Spleen (tissue), 11 donors: Measurements from ENCODE around the gene ARID1A. TPM values are rescaled to one million over a fixed set of nuclear protein-coding genes. Genes with fewer than 3 reads are reported as not detected.

Experiments used
- DNase-seq: peaks from one replicate; pipeline ENCODE4 v3.0.0-alpha.2; 2020
- H3K27ac ChIP-seq, 8 donors: fragments of 200-600 bp; sonication (generic) in 7 of 8; 1 replicate in 4 of 8; 2 replicates in 4 of 8; pipeline versions ENCODE4 v1.5.0 to v1.8.0; 2016 to 2021; ENCODE audit warnings: inconsistent platforms in 4 of 8, mild to moderate bottlenecking in 4 of 8, moderate library complexity in 1 of 8
- H3K27me3 ChIP-seq, 7 donors: fragments of 200-600 bp; sonication (generic) in 6 of 7; replicated peaks in 1 of 7; 1 replicate in 4 of 7; 2 replicates in 3 of 7; pipeline versions ENCODE4 v1.5.0 to v1.8.0; 2016 to 2021; ENCODE audit warnings: inconsistent platforms in 3 of 7, mild to moderate bottlenecking in 1 of 7
- H3K36me3 ChIP-seq, 6 donors: fragments of 200-600 bp; sonication (generic) in 5 of 6; 1 replicate in 4 of 6; 2 replicates in 2 of 6; pipeline versions ENCODE4 v1.5.0 to v1.8.0; 2016 to 2021; ENCODE audit warnings: inconsistent platforms in 2 of 6
- H3K4me1 ChIP-seq, 6 donors: fragments of 200-600 bp; sonication (generic) in 5 of 6; 1 replicate in 3 of 6; 2 replicates in 3 of 6; pipeline versions ENCODE4 v1.5.0 to v1.8.0; 2016 to 2021; ENCODE audit warnings: inconsistent platforms in 3 of 6
- H3K4me3 ChIP-seq, 8 donors: fragments of 200-600 bp; sonication (generic) in 7 of 8; 1 replicate in 4 of 8; 2 replicates in 4 of 8; pipeline versions ENCODE4 v1.5.0 to v1.8.0; 2016 to 2021; ENCODE audit warnings: inconsistent platforms in 4 of 8, mild to moderate bottlenecking in 4 of 8, moderate library complexity in 2 of 8
- H3K9me3 ChIP-seq, 8 donors: fragments of 200-600 bp; sonication (generic) in 7 of 8; 1 replicate in 4 of 8; 2 replicates in 4 of 8; pipeline versions ENCODE4 v1.5.0 to v1.8.0; 2016 to 2021; ENCODE audit warnings: inconsistent platforms in 4 of 8
- CTCF ChIP-seq, 11 experiments: fragments of 200-600 bp in 7 of 11; fragments of 450-650 bp in 4 of 11; sonication (generic) in 4 of 11; IDR thresholded peaks in 8 of 11; conservative IDR thresholded peaks in 3 of 11; 1 replicate in 7 of 11; 2 replicates in 4 of 11; pipeline versions ENCODE4 v1.4.0 to v1.8.0; 2016 to 2021; ENCODE audit warnings: antibody characterized with exemption in 11 of 11, inconsistent platforms in 4 of 11, mild to moderate bottlenecking in 1 of 11
- POLR2A ChIP-seq, 3 donors: fragments of 450-650 bp; IDR thresholded peaks; one replicate each; pipeline ENCODE4 v1.5.1; 2017; ENCODE audit warnings: antibody characterized with exemption in 3 of 3, mild to moderate bottlenecking in 1 of 3
- POLR2AphosphoS5 ChIP-seq, 3 donors: sonication (generic); formaldehyde crosslinking; IDR thresholded peaks; one replicate each; pipeline ENCODE4 v1.5.1; 2017; ENCODE audit warnings: antibody characterized with exemption in 3 of 3
- WGBS, 5 donors: extraction: QIAGEN DNeasy Blood & Tissue Kit in 3 of 5; methylation state at CpG; one replicate each; pipeline versions ENCODE4 v1.1.5 to v1.1.7; 2013 to 2018; 5-methylcytosine and 5-hydroxymethylcytosine counted together
- intact Hi-C: fragments of 100-400 bp; cut with DNase I; formaldehyde crosslinking; loops from one replicate; pipeline ENCODE4 v1.15.0; 2023; ENCODE audit warnings: low total_unique reads
- polyA plus RNA-seq, 3 donors: library from polyadenylated mRNA; stranded (reverse); fragments of 200-250 nt; gene quantifications; one replicate each; pipeline ENCODE4 v1.2.1, GENCODE V29; 2013
- total RNA-seq, 7 donors: library from RNA; depleted of rRNA in 3 of 7; stranded (reverse); fragments of >200 nt in 3 of 7; fragmentation: NEBNext Ultra II Directional in 4 of 7; extraction: Animal tissue kit (Norgen Biotek cat#: 25700) in 4 of 7; gene quantifications; one replicate each; pipeline versions ENCODE4 v1.1.0 to v1.2.1, GENCODE V29; 2016 to 2021
- donor health status: healthy with polysubstance abuse.
- donor health status: DM: no; HTN: no; CAD: no; lungs with moderate emphysema.
- donor health status: DM: no; HTN: no; CAD: no.
- donor health status: Bipolar disorder and iron deficiency.
- donor health status: healthy.
- donor health status: DM: no; HTN: no; CAD: no.
- donor health status: DM: yes; HTN: yes; CAD: no.

Gene ARID1A
- total and polyA plus RNA-seq, 10 donors: 9.8 to 121 (median 91.8) TPM

- no peak for DNase-seq
- H3K9me3 ChIP-seq: no peaks in the 10 kb centered on the region
- intact Hi-C loops: no loop called here
- H3K4me3 ChIP-seq: no peak overlapping the region
- peak overlapping the region; percentile 50 to 100 (median 99) for H3K27ac ChIP-seq
- peaks cover 39 to 92% (median 60%) of the 10 kb centered on the region in 6 donors for H3K4me1 ChIP-seq
- WGBS, 5 donors: 77 to 89% (median 81%) methylated on average over 5 of the region's 5 CpGs
- TF ChIP-seq CTCF (IDR thresholded peaks at IDR 0.05 in 8 of 11, conservative IDR thresholded peaks at IDR 0.05 in 3 of 11): no peak
- no peak for TF ChIP-seq POLR2A (IDR thresholded peaks at IDR 0.05)
- no peak for TF ChIP-seq POLR2AphosphoS5 (IDR thresholded peaks at IDR 0.05)
- H3K36me3 ChIP-seq: peaks cover 0 to 51% (median 26%) of the 10 kb centered on the region in 6 donors
- H3K27me3 ChIP-seq: no peaks in the 10 kb centered on the region
These were observed 87.8 kb downstream of the ARID1A start for GRCh38 chr1:26783646-26784022.

GRCh38 chr1:26784023-26784871 is 88.4 kb downstream of the ARID1A start:
- TF ChIP-seq POLR2A (IDR thresholded peaks at IDR 0.05): no peak
- peak in 1 of 3 donors; percentile 60 for TF ChIP-seq POLR2AphosphoS5 (IDR thresholded peaks at IDR 0.05)
- Histone ChIP-seq H3K27me3 (no peaks in the 10 kb centered on the region), H3K9me3 (no peaks in the 10 kb centered on the region), H3K27ac (peak overlapping the region; percentile 96 to 100 (median 99)), H3K36me3 (peaks cover 0 to 44% (median 20%) of the 10 kb centered on the region in 6 donors), H3K4me1 (peaks cover 39 to 92% (median 63%) of the 10 kb centered on the region in 6 donors), H3K4me3 (peak overlapping the region in 1 of 8 donors; percentile 3)
- DNase-seq: no peak
- WGBS, 5 donors: 84 to 96% (median 87%) methylated on average over 2 of the region's 2 CpGs
- intact Hi-C loops: no loop called here

- TF ChIP-seq POLR2A (IDR thresholded peaks at IDR 0.05): no peak
- TF ChIP-seq POLR2AphosphoS5 (IDR thresholded peaks at IDR 0.05): no peak
- no peak for TF ChIP-seq CTCF (IDR thresholded peaks at IDR 0.05 in 8 of 11, conservative IDR thresholded peaks at IDR 0.05 in 3 of 11)
- H3K4me3 ChIP-seq: peak overlapping the region in 1 of 8 donors; percentile 3
- H3K27ac ChIP-seq: peak overlapping the region; percentile 96 to 100 (median 99)
- intact Hi-C loops: loop anchor here (5.0 kb wide), 1 partner anchor 88 kb away; the partner anchor contains the start of gene ARID1A
- H3K27me3 ChIP-seq: no peaks in the 10 kb centered on the region
- peaks cover 0 to 38% (median 13%) of the 10 kb centered on the region in 6 donors for H3K36me3 ChIP-seq
- DNase-seq: no peak
- H3K9me3 ChIP-seq: no peaks in the 10 kb centered on the region
- 94 to 100% (median 98%) methylated on average over 1 of the region's 1 CpG for WGBS, 5 donors
- peaks cover 44 to 93% (median 66%) of the 10 kb centered on the region in 6 donors for H3K4me1 ChIP-seq
These were observed 89.1 kb downstream of the ARID1A start for GRCh38 chr1:26784886-26785285.

- no peaks in the 10 kb centered on the region for H3K27me3 ChIP-seq
- no peak for TF ChIP-seq CTCF (IDR thresholded peaks at IDR 0.05 in 8 of 11, conservative IDR thresholded peaks at IDR 0.05 in 3 of 11)
- TF ChIP-seq POLR2A (IDR thresholded peaks at IDR 0.05): no peak
- peak in 1 of 3 donors; percentile 62 for TF ChIP-seq POLR2AphosphoS5 (IDR thresholded peaks at IDR 0.05)
- peaks cover 0 to 33% (median 5%) of the 10 kb centered on the region in 6 donors for H3K36me3 ChIP-seq
- 56 to 65% (median 61%) methylated on average over 5 of the region's 5 CpGs for whole genome bisulfite sequencing, 5 donors
- no peaks in the 10 kb centered on the region for H3K9me3 ChIP-seq
- H3K4me1 ChIP-seq: peaks cover 44 to 93% (median 74%) of the 10 kb centered on the region in 6 donors
- intact Hi-C loops: loop anchor here (5.0 kb wide), 1 partner anchor 89 kb away; the partner anchor contains the start of gene ARID1A
- H3K27ac ChIP-seq: peak overlapping the region; percentile 96 to 100 (median 99)
- peak overlapping the region in 4 of 8 donors; percentile 72 to 96 (median 86) for H3K4me3 ChIP-seq
- no peak for DNase-seq
These were observed 90.0 kb downstream of the ARID1A start for GRCh38 chr1:26785611-26786436.
